ENCODE results near the gene TMED6.

TMED6 gene

DNA sequence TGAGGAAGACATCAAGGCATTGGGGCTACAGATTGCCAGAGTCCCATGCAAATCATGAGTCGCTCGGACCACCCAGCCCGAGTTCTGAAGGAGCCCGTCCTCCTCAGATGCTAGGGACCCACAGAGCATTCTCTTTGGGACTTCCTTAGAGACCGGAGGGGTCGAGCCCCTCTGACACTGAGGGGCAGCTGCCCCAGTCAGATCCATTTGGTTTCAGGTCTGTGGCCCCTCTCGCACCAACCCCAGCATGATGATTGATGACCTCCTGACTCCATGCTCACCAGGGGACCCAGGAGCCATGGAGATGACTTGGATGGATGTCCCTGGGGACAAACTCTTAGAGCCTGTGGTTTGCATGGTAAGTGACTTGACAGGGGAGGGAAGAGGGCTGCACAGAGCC lies 29.2 kb downstream of the TMED6 start:
- DNase-seq = no peak

DNA sequence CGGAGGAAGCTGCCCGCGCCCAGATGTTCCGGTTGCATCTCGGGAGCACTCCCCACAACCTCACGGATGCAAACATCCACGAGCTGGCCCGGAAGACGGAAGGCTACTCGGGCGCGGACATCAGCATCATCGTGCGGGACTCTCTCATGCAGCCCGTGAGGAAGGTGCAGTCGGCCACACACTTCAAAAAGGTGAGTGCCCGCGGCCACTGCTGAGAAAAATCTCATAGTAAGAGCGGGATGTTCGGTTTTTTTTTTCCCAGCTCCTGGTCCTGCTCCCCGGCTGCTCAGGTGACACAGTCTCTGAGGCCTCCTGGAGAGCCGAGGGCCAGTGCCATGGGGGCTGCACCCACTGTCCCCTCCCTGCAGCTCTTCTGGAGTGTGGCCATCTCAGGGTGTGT lies 30.5 kb downstream of the TMED6 start:
- no peak for DNase-seq

DNA sequence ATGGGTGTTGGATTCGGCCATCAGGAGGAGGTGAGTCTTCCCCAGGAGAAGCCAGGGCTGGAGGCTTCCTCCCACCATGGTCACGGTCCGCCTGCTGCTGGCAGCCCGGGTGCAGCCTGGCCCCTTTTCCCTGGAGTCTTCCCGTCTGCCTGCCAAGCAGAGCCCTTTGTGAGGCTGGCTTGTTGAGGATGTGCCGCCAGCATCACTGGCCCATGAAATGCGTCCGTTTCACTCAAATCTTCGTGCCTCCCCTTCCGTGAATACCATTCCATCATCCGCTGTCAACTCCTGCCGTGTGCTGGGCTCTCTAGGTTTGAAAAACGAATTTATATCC lies 30.9 kb downstream of the TMED6 start:
- no peak for DNase-seq

DNA sequence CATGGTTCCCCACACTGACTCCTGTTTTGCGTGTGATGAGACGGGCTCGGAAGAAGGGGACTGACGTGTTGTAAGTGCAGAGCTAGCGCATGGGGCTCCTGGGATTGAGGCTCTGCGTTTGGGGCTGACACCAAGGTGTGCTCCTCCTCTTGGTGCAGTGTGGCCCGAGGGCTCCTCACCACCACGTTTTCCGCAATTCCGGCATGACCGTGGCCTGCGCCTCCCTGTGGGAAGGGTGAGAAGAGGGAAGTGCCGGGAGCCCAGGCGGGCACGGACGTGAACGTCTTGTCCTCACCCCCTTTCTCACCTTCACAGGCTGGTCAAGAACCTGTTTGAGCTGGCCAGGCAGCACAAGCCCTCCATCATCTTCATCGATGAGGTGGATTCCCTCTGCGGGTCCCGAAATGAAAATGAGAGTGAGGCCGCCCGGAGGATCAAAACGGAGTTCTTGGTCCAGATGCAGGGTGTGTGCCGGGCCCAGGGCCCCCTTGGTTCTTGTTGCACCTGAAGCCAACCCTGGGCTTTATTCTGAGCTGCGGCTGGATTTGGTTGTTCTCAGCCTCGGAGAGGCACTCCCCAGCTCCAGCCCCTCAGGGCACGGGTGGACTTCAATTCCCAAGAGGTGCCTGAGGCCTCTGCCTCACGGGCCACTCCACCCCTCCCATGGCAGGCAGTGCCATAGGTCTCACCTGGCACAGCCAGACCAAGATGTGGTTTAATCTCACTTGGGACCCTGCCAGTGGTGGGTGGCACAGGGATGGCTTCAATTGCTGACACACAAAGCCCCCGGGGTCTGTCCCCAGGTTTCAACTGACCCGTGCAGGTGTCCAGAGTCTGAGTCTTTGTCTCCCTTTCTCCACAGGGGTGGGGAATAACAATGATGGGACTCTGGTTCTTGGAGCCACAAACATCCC lies 31.5 kb downstream of the TMED6 start:
- DNase-seq = no peak

DNA sequence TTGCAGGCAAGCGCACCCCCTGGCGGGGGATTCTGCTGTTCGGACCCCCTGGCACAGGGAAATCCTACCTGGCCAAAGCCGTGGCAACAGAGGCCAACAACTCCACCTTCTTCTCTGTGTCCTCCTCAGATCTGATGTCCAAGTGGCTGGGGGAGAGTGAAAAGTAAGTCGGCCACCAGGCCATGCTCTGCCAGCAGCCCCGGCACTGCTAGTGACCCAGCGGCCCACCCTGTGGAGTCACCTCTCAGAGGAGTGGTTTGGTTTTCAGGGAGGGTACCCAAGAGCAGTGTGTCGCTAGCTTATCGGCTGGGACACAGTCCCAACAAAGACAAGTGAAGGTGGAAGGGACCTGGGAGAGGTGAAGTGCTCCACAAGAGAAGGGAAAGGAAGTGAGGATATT lies 32.2 kb downstream of the TMED6 start:
- DNase-seq = no peak

DNA sequence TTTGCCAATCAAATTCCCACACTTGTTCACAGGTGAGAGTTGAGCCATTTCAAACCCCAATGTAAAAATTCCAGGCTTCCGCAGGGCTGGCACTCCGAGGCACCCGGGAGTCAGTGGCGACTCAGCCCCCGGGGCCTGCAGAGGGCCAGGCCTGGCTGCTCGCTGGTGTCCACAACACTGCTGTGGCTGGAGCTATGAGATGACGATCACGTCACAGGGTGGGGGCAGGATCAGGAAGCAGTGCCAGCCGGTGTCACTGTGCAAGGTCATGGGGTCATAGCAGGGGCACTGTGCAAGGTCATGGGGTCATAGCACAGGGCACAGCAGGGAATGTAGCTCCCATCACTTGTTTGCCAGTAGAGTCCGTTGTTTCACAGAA lies 32.7 kb downstream of the TMED6 start:
- DNase-seq = no peak

DNA sequence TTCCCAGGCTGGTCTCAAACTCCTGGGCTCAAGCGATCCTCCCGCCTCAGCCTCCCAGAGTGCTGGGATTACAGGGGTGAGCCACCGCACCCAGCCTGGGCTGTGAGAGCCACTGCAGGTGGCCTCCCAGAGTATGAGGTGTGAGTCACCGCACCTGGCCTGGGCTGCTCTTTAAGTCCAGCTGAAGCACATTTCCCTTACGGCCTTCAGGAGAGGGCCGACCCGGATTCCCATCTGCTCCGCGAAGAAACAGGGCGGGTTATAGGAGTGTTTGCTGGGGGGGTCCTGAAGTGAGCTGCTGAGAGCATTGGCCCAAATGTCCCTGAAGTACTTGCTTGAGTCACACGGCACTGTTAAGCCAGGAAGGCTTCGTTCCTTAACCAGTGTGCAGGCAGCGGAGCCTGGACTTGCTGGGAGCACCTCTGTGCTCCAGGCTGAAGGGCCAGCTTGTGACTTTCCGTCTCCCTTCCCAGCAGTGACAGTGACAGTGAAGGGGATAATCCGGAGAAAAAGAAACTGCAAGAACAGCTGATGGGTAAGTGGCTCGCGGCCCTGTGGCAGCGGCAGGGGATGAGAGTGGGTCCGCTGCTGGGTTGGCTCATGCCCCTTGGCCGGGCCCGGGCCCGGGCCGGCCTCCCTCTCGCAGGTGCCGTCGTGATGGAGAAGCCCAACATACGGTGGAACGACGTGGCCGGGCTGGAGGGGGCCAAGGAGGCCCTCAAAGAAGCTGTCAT lies 33.2 kb downstream of the TMED6 start:
- no peak for DNase-seq

DNA sequence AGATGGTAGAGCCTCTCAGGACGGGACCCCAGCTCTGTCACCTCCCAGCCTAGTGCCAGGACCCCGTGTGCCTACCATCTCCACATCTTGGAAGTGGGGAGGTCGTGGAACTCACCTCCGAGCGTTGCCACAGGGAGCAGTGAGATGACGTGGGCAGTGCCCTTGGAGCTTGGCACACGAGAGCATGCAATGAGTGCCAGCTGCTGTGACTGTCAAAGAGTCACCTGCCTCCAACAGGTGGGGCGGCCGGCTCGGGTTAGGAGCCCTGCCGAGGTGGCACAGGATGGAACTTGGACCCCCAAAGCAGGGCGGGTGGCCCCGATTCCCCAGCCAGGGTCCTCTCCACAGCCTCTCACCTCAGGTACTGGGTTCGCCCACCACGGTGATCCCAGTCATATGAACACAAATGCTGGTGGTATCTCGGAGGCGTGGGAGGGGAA lies 35.0 kb downstream of the TMED6 start:
- DNase-seq = no peak

DNA sequence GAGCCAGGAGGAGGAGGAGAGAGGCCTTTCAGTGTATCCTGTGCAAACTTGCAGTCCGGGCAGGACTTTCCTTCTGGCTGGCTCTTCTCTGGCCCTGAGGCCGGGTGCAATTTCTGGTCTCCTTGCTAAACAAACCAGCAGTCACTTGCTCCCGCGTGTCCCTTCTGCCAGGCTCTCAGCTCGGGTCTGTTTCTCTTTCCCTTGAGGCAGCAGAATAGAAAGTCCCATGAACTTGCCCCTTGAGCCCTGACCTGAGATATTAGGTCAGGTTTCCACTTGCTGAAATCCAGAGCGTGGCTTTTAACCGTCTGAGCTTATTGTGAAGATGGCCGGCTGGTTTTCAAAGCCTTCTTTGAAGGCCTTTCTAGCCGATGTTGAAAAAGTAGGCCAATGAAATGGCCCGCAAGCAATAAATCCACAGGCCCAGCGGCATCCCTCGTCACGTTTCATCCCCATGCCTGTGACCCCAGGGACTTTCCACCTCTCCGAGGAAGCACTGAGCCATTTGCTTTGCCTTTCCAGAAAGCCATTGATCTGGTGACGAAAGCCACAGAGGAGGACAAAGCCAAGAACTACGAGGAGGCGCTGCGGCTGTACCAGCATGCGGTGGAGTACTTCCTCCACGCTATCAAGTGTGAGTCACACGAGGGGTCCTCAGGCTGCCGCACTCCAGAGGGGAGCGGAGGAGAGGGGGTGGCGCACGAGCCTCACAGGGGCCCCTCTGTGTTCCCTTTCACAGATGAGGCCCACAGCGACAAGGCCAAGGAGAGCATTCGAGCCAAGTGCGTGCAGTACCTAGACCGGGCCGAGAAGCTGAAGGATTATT lies 35.9 kb downstream of the TMED6 start:
- DNase-seq = no peak

DNA sequence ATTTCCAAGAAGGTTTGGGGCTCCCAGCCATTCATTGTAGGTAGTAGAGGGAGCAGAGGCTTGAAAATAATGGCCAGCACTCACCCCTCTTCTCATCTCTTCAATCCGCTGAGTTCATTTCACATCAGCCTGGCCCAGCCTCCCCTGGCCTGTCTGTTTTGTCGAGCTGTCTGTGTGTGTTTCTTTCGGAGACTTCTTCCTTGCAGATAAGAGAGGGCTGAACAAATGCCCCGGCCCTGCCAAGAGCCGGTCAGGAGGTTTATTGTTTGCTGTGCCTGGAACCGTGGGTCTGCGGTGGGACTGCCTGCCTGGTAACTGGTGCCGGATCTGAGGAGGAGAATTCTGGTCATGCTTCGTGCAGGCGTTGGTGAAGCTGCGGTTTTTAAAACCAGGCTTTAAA lies 37.1 kb downstream of the TMED6 start:
- no peak for DNase-seq

DNA sequence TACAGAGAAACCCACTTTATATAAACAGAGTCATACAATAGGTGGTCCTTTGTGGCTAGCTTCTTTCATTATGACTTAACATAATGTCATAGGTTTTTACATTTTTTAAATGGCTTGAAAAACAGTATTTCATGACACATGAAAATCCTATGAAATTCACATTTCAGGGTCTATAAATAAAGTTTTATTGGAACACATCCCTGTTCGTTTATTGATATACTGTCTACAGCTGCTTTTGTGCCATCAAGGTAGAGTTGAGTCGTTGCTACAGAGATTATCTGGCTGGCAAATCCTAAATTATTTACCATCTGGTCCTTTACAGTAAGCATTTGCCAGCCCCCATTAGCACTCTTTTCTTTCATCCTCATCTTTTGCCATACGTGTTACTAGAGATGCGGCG lies 38.1 kb downstream of the TMED6 start:
- DNase-seq = peak; percentile 49

DNA sequence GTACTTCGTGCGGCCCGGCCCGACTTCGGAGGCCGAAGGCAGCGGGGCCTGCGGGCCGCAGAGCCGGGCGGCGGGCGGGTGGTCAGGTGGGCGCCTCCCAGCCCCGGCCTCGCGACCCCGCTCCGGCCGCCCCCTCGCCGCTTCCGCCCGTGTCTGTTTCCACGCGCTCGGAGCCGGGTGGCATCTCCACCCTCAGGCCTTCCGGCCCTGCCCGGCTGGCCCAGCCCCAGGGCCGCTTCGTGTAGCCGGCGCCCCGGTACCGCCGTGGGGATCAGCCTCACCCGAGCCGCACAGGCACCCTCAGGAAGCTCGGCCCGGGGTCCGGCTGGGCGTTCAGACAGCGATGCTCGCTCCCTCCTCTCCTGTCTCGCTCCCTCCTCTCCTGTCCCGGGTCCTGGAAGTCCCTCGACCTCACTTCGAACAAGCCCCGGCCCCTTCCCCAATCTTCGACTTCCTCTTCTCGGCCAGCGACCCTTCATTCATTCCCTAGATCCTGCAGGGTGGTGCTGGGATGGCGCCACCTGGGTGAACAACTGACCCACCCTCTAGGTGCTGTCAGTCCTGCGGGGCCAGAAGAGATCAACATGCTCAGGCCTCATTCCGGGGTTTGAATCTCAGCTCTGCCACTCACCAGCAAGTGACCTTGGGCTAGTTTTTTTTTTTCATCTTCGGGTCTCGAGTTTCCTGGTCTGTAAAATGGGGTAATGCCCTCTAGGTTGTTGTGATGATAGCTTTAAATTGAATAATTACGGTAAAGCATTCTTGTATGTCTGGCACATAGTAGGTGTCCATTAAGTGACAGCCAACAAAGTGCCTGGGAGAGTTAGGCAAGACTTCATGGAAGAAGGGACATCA lies 39.8 kb downstream of the TMED6 start:
- DNase-seq = peak; percentile 53

DNA sequence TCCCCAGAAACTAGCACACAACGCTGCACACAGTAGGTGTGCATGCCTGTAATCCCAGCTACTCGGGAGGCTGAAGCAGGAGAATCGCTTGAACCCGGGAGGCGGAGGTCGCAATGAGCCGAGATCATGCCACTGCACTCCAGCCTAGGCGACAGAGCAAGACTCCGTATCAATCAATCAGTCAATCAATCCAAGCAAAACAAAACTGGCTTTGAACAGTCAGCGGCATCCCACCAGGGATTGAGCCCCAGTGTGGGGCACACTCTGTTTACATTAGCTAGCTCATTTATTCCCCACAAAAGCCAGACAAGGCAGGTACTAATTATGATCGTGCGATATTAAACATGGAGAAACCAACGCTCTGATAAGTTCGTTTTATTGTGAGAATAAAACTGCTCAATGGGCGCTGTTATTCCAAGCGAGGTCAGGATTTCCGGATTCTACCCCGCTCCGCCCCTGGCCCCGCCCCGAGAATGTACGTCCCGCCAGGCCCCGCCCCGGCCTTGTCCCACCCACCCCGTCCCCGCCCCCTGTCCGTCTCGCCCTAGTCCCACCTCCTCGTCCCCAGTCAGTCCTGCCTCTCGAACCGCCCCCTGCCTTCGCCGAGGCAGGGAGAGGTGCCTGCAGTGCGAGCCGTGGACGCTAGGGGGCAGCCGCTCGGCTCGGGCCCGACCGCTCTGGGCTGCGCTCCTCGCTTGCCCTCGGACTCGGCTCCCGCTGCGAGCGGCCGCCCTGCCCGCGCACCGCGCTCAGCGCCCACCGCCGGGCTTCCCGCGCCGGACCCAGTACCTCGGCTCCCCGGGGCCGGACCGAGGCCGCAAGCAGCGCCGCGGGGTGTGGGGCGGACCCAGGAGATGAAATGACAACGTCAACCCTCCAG lies 40.7 kb downstream of the TMED6 start, which contains the start of gene VPS4A:
VPS4A (plus strand) TSS at position 698 of the 880 bp plus-strand sequence; CDS start at position 860, 162 bp downstream.
- peak; percentile 96 for DNase-seq

DNA sequence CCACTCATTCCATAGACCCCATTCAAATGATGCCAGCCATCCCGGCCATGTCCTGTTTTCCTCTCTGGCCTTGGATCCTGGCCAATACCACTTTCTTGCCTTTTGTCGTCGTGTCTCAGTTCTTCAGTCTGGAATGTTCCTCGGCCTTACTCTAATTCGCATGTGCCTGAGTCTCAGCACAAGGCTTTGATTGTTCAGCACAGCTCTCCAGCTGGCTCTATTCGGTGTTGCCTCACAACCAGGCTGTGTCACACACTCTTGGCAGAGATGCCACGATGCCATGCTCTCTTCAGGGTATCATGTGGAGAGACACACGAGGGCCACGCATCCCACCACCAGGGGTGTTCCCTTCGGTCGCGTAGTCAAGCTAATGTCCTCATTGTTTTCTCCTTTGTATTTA lies 42.3 kb downstream of the TMED6 start:
- DNase-seq = no peak

DNA sequence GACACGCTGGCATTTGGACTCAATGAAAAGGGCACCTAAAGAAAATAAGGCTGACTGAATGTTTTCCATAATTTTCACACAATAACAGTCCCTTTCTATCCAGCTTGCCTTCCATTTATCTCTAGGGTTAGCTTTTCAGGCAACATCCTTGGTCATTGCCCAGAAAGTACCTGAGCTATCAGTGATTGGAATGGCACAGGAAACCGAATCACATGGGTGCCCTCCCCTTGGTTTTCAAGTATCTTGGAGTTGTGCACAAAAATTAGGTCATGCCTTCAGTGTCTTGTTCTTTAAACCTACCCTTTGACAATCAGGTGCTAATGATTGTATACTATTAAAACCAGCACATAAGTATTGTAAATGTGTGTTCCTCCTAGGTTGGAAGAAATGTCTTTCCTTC lies 43.7 kb downstream of the TMED6 start:
- no peak for DNase-seq

DNA sequence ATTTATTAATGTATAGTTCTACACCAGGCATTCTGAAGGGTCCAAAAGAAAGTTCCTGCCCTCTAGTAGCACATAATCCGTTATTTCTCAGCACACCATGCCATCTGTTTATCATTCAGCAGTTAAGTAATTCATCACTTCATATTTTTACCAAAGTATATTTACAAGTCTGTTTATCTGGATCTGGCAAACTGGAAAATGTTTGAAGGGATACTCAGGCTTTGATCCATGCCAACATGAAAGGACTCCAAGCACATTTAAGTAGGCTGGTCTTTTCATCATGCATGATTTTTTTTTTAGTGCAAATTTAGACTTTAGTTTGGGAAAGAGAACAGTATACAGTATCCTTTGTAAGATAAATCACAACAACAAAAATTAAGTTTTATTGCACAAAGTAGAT lies 44.5 kb downstream of the TMED6 start:
- no peak for DNase-seq

DNA sequence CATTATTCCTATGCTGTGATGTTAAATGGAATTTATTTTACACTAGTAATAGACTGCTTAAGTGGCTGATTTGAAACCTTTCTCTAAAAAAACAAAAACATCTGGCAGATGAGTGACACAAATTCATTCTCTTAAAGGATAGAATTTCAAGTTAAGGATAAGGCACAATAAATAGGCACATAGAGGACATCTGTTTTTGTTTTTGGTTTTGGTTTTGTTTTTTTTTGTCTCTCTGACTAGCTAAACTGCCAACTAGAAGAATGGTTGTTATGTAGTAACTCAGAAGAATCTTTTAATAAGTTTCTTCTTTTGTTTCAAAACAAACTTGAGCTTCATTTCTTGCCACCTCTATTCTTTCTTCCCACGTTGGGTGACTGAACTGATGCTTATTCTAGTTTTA lies 45.6 kb downstream of the TMED6 start:
- no peak for DNase-seq

DNA sequence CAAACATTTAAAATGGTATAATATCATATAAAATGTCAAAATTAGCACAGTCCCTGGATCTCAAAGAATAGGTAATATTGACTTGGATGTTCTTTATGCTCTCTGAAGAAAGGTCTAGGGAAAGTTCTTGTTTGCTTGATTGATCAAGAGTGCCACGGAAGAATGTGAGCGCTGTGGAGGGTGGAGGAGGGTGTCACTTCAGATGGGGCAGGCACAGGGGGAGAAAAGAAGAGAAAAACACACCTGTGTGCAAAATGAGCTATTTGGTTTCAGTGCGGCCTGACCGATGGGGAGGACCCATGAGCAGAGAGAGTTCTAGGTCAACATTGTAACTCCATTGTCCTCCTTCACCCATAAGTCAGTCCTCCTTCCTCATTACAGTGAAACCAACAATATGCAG lies 49.3 kb downstream of the TMED6 start:
- DNase-seq = no peak

DNA sequence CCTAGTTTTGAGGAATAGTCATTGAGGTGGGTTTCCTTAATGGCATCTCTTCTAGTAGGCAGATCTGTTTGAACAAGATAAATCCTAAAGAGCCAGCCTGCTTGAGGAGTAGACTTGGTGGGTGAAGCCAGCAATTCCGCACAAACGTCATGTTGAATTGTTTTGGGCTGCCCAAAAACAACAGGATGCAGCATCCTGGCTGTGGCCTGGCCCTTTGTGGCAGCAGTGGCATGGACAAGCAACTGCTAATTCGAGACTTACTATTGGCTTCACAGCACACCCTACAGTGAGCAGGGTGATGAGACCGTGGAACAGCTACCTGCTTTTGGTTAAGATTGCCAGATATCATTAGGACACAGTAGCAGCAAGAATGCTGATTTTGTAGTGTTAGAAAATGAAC lies 49.7 kb downstream of the TMED6 start:
- DNase-seq = no peak

DNA sequence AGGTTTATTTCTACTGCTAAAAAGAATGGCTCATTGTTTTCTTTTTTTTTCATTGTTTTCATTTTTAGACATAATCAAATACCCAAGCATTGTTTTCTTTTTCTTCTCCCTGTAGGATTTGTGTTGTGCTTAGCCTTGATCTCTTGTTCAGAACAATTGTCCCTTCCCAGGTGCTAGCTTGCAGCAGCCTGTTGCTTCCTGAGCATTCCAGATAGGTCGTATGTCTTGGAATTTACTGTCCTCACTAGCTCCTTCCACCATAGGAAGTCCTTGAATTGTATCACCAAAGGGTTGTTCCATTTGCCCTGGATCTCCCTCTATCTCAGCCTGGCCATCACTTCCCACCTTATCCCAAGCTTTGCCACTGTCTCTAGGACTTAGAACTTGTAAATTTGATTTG lies 50.4 kb downstream of the TMED6 start:
- no peak for DNase-seq

DNA sequence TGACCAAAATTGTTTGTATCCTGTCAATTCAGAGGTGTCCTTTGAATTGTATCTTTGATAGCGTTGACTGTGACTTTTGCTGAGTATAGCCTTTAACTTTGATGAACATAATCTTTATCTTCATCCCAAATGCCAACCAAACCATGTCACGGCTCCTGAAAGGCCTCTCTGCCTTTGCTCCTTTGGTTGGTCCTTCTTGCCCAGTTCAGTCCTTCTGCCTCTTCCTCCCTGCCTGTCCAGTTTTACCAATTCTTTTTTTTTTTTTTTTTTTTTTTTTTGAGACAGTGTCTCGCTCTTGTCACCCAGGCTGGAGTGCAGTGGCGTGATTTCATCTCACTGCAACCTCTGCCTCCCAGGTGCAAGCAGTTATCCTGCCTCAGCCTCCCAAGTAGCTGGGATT lies 53.3 kb downstream of the TMED6 start:
- DNase-seq = no peak

Measured in NCI-H82 (cell line).